Activated CD4-positive, alpha-beta T cell treated with anti-CD3 and anti-CD28 coated beads, Interleukin-2, amount 50 U/mL, for 24 hours (primary cell): ENCODE results near the gene LDLRAD4.

Experiments used
- DNase-seq, 2 donors: peaks; one replicate each; pipeline ENCODE4 v3.0.0-alpha.2; 2020; ENCODE audit warnings: low read depth in 1 of 2, low spot score in 1 of 2

The LDLRAD4 gene

DNA sequence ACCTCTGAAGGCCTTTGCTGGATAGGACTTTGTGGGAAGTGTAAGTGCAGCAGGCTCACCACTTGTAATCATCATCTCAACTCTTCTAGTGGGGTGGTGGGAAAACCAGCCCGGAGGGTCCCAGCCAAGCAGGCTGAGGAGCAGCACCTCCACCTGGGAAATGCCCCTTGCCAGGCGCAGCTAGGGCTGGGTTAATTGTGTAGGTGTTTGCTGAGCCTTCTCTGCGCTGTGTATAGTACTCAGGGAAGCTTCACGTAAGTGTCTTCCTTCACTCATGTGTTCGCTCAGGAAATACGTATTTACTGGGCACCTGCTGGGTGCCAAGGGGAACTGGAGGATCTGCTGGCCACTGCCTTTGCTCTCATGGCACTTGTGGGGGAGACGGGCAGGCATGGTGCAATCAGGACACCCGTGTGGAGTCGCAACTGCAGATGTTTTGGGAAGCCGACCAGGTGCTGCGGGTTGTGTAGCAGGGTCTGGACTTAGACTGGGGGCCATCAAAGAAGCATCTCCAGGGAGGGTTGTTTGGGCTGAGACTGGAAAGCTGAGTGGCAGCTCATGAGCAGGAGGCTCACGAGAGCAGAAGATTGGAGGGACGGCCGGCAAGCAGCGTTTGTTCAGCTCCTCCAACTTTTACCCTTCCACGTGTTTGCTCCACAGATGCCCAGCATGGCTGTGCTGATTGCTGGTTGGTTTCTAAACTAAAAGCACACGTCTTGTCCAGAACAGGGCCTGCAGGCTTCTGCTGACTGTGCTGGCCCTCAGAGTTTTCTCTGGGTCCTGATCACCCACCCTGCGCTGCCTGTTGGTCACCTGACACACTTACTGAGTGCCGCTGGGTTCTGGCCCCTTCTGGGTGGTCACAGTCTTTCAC lies 164.6 kb downstream of the LDLRAD4 start:
- no peak for DNase-seq

- DNase-seq: no peak
Observed at GRCh38 chr18:13386891-13387801, 168.6 kb downstream of the LDLRAD4 start.

GRCh38 chr18:13387855-13388548 lies 169.4 kb downstream of the LDLRAD4 start:
- DNase-seq: no peak

GRCh38 chr18:13388586-13389490 lies 170.3 kb downstream of the LDLRAD4 start:
- no peak for DNase-seq

DNA sequence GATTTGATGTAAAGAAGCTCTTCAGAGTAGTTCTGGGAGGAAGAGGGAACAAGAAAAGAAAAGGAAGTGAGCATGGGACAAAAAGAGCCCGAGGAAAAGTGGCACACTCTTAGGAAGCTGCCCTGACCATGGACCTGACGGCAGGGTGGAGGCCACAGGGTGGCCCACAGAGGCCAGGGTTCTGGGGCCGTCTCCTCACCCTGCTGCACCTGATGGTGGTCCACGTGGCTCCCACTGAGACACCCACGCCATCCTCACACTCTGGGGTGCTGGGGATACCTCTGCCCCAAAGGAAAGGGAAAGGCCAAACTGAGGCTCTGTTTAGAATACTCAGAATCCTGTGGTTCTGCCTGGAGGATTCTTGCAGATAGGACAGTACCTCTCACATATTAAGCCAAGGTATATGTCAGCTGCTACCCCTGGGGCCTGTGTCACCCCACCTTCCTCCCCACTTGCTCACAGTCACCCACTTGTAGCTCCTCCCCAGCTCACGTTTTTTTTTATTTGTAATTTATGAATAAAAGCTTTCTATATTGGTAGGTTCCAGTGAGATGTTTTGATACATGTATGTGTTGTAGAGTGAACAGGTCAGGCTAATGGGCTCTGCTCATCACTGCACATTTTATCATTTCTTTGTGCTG lies 171.1 kb downstream of the LDLRAD4 start:
- no peak for DNase-seq

GRCh38 chr18:13390196-13390595 lies 171.6 kb downstream of the LDLRAD4 start:
- no peak for DNase-seq

DNA sequence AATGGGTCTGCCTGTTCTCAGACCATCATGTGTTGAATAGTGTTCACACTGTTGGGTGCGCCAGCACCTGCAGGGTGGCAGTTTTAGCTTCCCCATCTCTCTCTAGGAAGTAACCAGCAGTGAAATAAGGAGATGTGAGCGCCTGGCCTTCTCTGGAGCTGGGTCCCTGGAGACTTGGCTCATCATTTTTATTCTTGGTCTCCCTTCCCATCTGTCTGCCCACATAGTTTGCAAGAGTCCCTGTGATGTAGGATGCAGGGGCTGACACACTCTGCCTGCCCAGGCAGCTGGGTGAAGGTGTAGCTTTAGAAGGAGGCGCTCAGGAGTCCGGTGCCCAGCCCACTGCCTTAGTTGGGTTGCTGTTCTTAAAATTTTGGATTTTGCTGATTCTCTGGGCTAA lies 172.2 kb downstream of the LDLRAD4 start:
- no peak for DNase-seq

DNA sequence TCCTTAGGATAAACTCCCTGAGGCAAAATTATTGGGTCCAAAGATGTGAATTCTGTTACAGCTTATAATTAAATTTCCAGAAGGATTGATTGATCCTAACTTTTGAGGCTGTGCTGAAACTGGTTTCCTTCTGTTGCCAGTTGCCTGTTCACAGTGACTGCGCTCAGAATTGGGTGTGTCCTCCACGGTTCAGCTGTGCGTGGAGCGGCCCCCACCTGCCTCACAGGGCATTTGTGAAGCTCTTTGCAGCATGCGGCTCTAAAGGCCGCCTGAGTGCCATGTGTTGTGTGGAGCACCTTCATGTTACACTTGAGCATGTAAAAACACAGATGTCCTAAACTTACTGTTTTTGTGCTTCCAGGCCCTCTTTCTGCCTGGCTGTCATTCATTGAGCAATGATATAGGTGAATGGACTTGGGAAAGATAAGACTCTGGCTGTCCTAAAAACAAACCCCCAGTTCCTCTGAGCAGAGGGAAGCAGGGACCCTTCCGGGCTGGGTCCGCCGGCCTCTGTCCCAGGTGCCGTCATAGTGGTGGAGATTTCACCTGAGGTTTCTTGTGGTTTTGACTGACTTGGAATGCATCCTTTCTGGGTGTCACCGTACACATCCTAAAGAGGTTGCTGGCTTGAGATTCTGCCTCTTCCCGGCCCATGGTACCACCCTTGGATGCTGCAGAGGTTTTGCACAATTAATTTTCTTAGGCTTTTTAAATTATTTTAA lies 173.6 kb downstream of the LDLRAD4 start:
- DNase-seq: no peak

GRCh38 chr18:13392899-13393298 lies 174.3 kb downstream of the LDLRAD4 start:
- no peak for DNase-seq

GRCh38 chr18:13393338-13393737 lies 174.8 kb downstream of the LDLRAD4 start:
- no peak for DNase-seq

DNA sequence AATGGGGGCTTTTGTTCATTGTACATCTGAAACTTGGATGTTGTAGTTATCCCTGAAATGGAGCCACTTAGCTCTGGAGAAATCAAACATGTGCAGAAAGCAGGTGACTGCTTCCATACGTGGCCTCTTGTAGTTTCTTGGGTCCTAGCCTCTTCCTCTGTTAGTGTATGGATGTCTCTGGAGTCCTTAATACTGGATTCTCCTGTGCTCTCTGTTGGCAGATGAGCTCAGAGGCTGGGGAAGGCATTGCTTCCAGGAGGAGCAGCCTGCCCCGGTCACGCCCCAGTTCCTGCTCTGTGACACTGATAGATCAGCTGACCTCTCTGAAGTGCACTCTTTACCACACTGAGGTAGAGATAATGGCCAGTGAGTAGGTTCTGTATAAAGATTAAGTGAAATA lies 176.2 kb downstream of the LDLRAD4 start:
- DNase-seq: no peak

- DNase-seq: no peak
Observed at GRCh38 chr18:13395577-13395976, 177.0 kb downstream of the LDLRAD4 start.

DNA sequence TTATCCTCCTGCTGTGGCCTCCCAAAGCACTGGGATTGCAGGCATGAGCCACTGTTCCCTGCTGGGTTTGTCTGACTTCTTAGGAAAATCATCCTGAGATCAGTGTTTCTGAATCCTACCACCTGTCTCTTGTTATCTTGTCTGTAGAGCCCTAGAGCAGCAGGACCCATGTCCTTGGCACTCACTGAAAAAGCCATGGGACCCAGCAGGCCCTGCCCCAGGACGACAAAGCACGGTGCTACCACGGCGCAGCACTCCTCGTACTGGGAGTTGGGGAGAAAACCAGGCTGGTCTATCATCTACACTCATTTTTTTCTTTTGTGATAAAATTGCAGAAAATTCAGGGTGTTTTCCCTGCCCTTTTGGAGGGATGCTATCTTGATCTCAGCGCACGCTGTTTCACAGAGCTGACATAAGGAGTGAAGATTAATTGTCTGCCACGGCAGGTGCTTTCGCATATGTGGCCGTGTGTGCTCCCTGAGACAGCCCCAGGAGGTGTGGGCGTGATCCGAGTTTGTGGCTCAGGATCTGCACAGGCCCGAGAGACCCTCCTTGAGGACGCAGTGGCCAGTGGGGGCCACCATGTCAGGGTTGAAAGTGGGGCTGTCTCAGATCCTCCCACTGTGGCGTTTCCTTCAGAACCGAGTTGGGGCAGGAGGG lies 179.1 kb downstream of the LDLRAD4 start:
- no peak for DNase-seq

GRCh38 chr18:13398631-13399030 lies 180.1 kb downstream of the LDLRAD4 start:
- DNase-seq: no peak

GRCh38 chr18:13399511-13399910 lies 181.0 kb downstream of the LDLRAD4 start:
- DNase-seq: no peak

GRCh38 chr18:13400636-13401315 lies 182.2 kb downstream of the LDLRAD4 start:
- no peak for DNase-seq

- no peak for DNase-seq
Observed at GRCh38 chr18:13401404-13401803, 182.8 kb downstream of the LDLRAD4 start.

- no peak for DNase-seq
Observed at GRCh38 chr18:13401826-13402225, 183.3 kb downstream of the LDLRAD4 start.
